T47D (cell line): ENCODE results near the gene SNX25.

ENCODE experiments used
- DNase-seq, 2 experiments: peaks; one replicate each; pipeline versions ENCODE4 v3.0.0 to v3.0.0-alpha.2; 2011 to 2012; ENCODE audit warnings: low read depth in 1 of 2, low spot score in 1 of 2
- JUND ChIP-seq: IDR thresholded peaks from 2 replicates; pipeline ENCODE4 v1.6.1; 2012; ENCODE audit warnings: low read depth
- in situ Hi-C: cut with HindIII; loops from 2 replicates; pipeline ENCODE4 v1.10.0; 2016; ENCODE audit warnings: low sequenced_read_pairs, low pct_unique_long_range_greater_than_20kb

The SNX25 gene

DNA sequence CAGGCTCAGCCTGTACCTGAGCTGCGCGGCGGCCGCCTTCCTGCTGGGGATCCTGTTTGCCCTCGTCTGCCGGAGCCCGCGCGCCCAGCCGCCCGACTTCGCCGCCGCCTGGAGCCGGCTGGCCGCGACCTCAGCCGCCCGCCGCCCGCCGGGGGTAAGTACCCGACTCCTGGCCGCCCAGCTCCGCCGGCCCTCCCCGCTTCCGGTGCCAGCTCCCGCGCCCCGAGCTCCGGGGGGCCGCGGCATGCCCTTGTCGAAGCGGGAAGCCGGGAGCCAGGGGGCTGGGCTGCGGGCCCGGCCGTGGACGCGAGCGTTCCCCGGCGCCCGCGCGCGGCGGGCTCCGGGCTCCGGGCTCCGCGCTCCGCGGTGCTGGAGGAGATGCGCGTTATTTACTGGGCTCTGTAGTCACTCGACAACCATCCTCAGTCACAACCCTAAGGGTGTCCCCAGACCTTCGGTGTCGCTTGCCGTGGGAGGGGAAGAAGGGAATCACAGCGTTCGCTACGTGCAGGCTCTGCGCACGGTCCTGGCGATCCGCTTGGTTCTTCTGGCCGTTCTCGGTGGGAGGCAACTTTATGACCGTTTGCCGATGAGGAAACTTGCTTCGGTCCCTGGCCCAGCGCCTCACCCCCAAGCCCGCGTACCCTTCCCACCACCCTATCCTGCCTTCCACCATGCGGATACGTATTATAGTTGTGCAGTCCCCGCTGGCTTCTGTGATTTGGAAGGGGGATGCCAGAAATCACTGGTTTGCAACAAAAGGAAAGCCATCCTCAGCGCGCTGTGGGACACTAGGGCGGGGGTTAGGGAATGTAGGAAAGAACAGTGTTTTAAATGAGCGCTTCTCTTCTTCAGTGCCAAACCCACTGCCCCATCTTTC, 944 bp downstream of the SNX25 start:
- no peak for TF ChIP-seq JUND
- DNase-seq = peak in 1 of 2 experiments; percentile 41
- in situ Hi-C loops = no loop called here

GRCh38 chr4:185211035-185211434, 1.6 kb downstream of the SNX25 start:
- no peak for DNase-seq
- in situ Hi-C loops = no loop called here
- no peak for TF ChIP-seq JUND

DNA sequence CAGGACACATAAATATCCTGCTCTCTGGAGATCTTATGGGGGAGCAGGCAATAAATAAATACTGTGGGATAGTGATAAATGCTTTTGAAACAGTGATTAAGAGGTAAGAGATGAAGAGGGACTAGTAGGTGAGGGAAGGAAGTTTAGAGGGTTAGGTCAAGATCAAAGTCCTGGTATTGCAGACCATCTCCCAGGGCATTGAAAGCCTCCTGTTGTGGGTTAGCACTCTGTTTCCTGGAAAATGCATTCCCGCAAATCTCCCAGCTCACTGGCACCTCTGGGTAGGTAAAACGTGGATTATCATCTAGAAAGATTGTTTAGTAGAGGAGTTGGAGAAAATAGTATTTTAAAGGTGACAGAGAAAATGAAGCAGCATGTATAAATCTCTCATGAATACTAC, 2.2 kb downstream of the SNX25 start:
- DNase-seq = no peak
- in situ Hi-C loops = no loop called here
- no peak for TF ChIP-seq JUND

GRCh38 chr4:185212581-185212980, 3.2 kb downstream of the SNX25 start:
- no peak for TF ChIP-seq JUND
- no peak for DNase-seq
- in situ Hi-C loops = no loop called here

DNA sequence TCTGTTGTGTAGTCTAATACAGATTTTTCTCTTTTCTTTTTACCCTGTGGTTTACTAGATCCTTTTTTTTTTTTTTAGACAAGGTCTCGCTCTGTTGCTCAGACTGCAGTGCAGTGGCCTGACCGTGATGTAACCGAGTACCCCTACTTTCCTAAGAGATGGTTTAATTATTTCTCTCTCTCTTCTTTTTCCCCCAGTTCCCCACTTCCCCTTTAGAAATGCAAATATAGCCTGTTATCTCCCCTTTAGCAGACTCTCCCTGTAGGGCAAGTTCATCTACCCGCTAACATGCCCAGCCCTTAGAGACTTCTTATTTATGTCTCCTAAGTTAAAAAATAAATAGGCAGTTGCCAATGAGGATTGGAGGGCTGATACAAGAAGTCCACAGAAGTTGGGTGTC, 4.5 kb downstream of the SNX25 start:
- DNase-seq = no peak

GRCh38 chr4:185215261-185215660, 5.9 kb downstream of the SNX25 start:
- TF ChIP-seq JUND = no peak
- in situ Hi-C loops = no loop called here

More for the DNA sequence above, 4.5 kb downstream of the SNX25 start:
- no peak for TF ChIP-seq JUND
- in situ Hi-C loops = no loop called here

GRCh38 chr4:185217408-185217975, 8.1 kb downstream of the SNX25 start:
- no peak for DNase-seq
- in situ Hi-C loops = no loop called here
- TF ChIP-seq JUND = no peak

More at GRCh38 chr4:185215261-185215660, 5.9 kb downstream of the SNX25 start:
- DNase-seq = no peak

- no peak for TF ChIP-seq JUND
- in situ Hi-C loops = no loop called here
These were observed 8.9 kb downstream of the SNX25 start for GRCh38 chr4:185218312-185218711.

DNA sequence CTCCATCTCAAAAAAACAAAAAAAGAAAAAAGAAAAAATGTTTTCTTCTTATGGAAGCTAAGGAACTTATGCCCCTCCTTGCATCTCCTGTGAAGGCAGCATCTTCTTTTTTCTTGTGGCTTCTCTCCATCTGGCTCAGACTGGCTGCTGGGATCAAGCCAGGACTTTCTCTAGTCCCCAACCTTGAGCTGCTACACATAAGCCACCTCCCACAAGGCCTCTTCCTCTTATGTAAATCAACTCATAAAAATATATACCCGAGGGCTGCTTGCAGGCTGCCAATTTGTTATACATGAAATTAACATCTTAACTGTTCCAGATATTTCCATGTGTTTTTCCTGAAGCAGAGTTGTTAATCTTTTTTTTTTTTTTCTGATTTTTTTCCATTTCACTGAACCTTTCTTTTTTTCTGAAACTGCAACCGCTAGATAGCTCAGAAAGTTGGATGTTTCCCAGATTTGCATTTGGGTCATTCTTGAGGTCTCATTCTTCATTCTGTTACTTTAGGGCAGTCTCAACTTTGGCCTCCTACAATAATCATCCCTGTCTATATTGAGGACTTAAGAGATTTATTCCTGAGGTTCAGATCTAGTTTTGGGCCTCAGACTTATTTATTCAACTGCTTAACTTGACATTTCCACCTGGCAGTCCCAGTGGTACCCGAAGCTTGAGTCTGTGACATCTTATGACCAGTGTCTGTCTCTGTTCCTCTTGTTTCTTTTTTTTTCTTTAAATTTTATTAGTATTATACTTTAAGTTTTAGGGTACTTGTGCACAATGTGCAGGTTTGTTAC, 10.3 kb downstream of the SNX25 start:
- in situ Hi-C loops = no loop called here
- no peak for TF ChIP-seq JUND
- peak in 1 of 2 experiments; percentile 37 for DNase-seq

More at GRCh38 chr4:185218312-185218711, 8.9 kb downstream of the SNX25 start:
- no peak for DNase-seq

GRCh38 chr4:185221491-185221890, 12.1 kb downstream of the SNX25 start:
- no peak for TF ChIP-seq JUND
- no peak for DNase-seq
- in situ Hi-C loops = no loop called here

DNA sequence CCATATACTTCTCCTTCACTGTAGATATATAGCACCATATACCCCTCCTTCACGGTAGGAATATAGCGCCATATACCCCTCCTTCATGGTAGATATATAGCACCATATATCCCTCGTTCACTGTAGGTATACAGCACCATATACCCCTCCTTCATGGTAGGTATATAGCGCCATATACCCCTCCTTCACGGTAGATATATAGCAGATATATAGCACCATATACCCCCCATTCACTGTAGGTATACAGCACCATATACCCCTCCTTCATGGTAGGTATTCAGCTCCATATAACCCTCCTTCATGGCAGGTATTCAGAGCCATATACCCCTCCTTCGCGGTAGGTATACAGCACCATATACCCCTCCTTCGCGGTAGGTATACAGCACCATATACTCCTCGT, 12.5 kb downstream of the SNX25 start:
- in situ Hi-C loops = no loop called here
- no peak for TF ChIP-seq JUND
- no peak for DNase-seq

GRCh38 chr4:185222598-185222997, 13.2 kb downstream of the SNX25 start:
- in situ Hi-C loops = no loop called here
- no peak for DNase-seq
- TF ChIP-seq JUND = no peak

DNA sequence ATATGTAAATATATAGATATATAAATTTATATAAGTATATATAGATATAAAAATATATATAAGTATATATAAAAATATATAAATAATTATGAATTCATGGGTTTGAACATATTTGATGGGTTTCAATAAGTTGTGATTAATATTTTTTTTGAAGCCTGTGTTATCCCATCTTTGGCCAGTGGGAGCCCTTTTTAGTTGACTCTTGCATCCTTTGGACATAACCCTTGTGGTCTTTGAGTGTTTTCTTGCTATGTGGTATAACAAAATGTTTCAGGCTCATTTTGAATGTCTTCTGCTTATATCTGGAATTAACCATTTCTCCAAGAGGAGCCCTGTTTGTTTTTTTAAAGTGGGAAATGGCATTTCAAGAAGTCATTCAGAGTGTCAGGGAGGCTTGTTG, 15.2 kb downstream of the SNX25 start:
- in situ Hi-C loops = no loop called here
- no peak for DNase-seq
- TF ChIP-seq JUND = no peak
